ENCODE measurements around the gene PRELP.

GRCh38 chr1:203516184-203516583 is 40.6 kb downstream of the PRELP start:
- TF ChIP-seq POLR2AphosphoS5 (IDR thresholded peaks at IDR 0.05; ENCODE audit: low read depth, low read length) = no peak
- TF ChIP-seq, protein P1, sequence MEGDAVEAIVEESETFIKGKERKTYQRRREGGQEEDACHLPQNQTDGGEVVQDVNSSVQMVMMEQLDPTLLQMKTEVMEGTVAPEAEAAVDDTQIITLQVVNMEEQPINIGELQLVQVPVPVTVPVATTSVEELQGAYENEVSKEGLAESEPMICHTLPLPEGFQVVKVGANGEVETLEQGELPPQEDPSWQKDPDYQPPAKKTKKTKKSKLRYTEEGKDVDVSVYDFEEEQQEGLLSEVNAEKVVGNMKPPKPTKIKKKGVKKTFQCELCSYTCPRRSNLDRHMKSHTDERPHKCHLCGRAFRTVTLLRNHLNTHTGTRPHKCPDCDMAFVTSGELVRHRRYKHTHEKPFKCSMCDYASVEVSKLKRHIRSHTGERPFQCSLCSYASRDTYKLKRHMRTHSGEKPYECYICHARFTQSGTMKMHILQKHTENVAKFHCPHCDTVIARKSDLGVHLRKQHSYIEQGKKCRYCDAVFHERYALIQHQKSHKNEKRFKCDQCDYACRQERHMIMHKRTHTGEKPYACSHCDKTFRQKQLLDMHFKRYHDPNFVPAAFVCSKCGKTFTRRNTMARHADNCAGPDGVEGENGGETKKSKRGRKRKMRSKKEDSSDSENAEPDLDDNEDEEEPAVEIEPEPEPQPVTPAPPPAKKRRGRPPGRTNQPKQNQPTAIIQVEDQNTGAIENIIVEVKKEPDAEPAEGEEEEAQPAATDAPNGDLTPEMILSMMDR (IDR thresholded peaks at IDR 0.05; ENCODE audit: control extremely low read depth in 1 of 3, insufficient read depth in 1 of 3, low read depth in 1 of 3, low read length in 3 of 3) = no peak
- TF ChIP-seq HDAC2 (IDR thresholded peaks at IDR 0.05; ENCODE audit: borderline replicate concordance in 1 of 2, low read depth in 2 of 2, low read length in 2 of 2) = no peak
- no peak for TF ChIP-seq HDAC6 (IDR thresholded peaks at IDR 0.05; ENCODE audit: low read depth, low read length)
- no peak for TF ChIP-seq POLR2A (IDR thresholded peaks at IDR 0.05; ENCODE audit: control extremely low read depth in 1 of 2, low read depth in 2 of 2, low read length in 2 of 2)
- TF ChIP-seq SIRT6 (IDR thresholded peaks at IDR 0.05; ENCODE audit: low read length) = no peak
- no peak for TF ChIP-seq RAD21 (IDR thresholded peaks at IDR 0.05 in 1 of 2, conservative IDR thresholded peaks at IDR 0.05 in 1 of 2; ENCODE audit: low read depth in 2 of 2, low read length in 2 of 2)
- no peak for TF ChIP-seq TCF12 (IDR thresholded peaks at IDR 0.05; ENCODE audit: low read depth, low read length)
- no peak for TF ChIP-seq CREB1 (IDR thresholded peaks at IDR 0.05)
- TF ChIP-seq EZH2 (IDR thresholded peaks at IDR 0.05; ENCODE audit: low read depth, low read length, severe bottlenecking) = no peak
- TF ChIP-seq ZNF274 (IDR thresholded peaks at IDR 0.05; ENCODE audit: borderline replicate concordance, extremely low read depth, low read length) = no peak
- TF ChIP-seq SP1 (IDR thresholded peaks at IDR 0.05; ENCODE audit: low read depth, low read length) = no peak
- no peak for TF ChIP-seq JUN (IDR thresholded peaks at IDR 0.05; ENCODE audit: low read depth, low read length)
- TF ChIP-seq EP300 (IDR thresholded peaks at IDR 0.05; ENCODE audit: borderline replicate concordance in 1 of 2, low read depth in 2 of 2, low read length in 2 of 2) = no peak
